Stimulated activated CD4-positive, alpha-beta T cell treated with anti-CD3 and anti-CD28 coated beads, Interleukin-4, amount 100 ng/mL, for 48 hours (primary cell): Measurements from ENCODE around the gene CCDC106.

Experiments used
- DNase-seq, 2 donors: peaks; one replicate each; pipeline ENCODE4 v3.0.0-alpha.2; 2020; ENCODE audit warnings: low read depth in 2 of 2

CCDC106 gene

GRCh38 chr19:55650602-55651230, 2.7 kb downstream of the CCDC106 start:
- no peak for DNase-seq

GRCh38 chr19:55651236-55651635, 3.2 kb downstream of the CCDC106 start:
- DNase-seq, result no peak

GRCh38 chr19:55652311-55653128, 4.5 kb downstream of the CCDC106 start:
- no peak for DNase-seq

GRCh38 chr19:55653651-55654322, 5.8 kb downstream of the CCDC106 start:
- peak; percentile 93 to 95 for DNase-seq

- peak; percentile 97 to 99 for DNase-seq
These were observed 6.4 kb downstream of the CCDC106 start for GRCh38 chr19:55654323-55654867.

GRCh38 chr19:55654868-55655647, 7.0 kb downstream of the CCDC106 start, which contains the start of gene U2AF2:
TSS of gene U2AF2 (plus strand) at chr19:55655035. CDS start at chr19:55655105, 70 bp downstream.
- peak; percentile 93 to 98 for DNase-seq

- DNase-seq, result no peak
These were observed 7.6 kb downstream of the CCDC106 start for GRCh38 chr19:55655648-55656040.

- no peak for DNase-seq
These were observed 8.5 kb downstream of the CCDC106 start for GRCh38 chr19:55656552-55656951.

- no peak for DNase-seq
These were observed 9.2 kb downstream of the CCDC106 start for GRCh38 chr19:55656988-55657747.

- DNase-seq, result no peak
These were observed 10.9 kb downstream of the CCDC106 start for GRCh38 chr19:55658846-55659459.

GRCh38 chr19:55659822-55660221, 11.8 kb downstream of the CCDC106 start:
- no peak for DNase-seq

GRCh38 chr19:55660404-55660803, 12.4 kb downstream of the CCDC106 start:
- DNase-seq, result no peak

GRCh38 chr19:55660991-55661390, 13.0 kb downstream of the CCDC106 start:
- DNase-seq, result no peak

- DNase-seq, result no peak
These were observed 13.8 kb downstream of the CCDC106 start for GRCh38 chr19:55661826-55662225.

GRCh38 chr19:55663846-55664536, 16.0 kb downstream of the CCDC106 start:
- DNase-seq, result no peak

GRCh38 chr19:55666343-55667005, 18.5 kb downstream of the CCDC106 start:
- no peak for DNase-seq

GRCh38 chr19:55667006-55667381, 19.0 kb downstream of the CCDC106 start:
- no peak for DNase-seq

- no peak for DNase-seq
These were observed 19.5 kb downstream of the CCDC106 start for GRCh38 chr19:55667511-55667910.

GRCh38 chr19:55667958-55668357, 19.9 kb downstream of the CCDC106 start:
- DNase-seq, result no peak
